Osteoblast (primary cell): Measurements from ENCODE around the gene TBC1D2B. TPM values are rescaled to one million over a fixed set of nuclear protein-coding genes. Genes with fewer than 3 reads are reported as not detected.

Experiments
- DNase-seq: peaks from one replicate; pipeline ENCODE4 v3.0.0; 2011; ENCODE audit warnings: low spot score, mixed read lengths; ENCODE audit not compliant: insufficient read length; ENCODE audit errors: missing footprints
- H2AFZ ChIP-seq: 2 replicates; pipeline ENCODE4 v1.6.0; 2011; ENCODE audit warnings: mild to moderate bottlenecking, low read length
- H3K27ac ChIP-seq: 2 replicates; pipeline ENCODE4 v1.5.1; 2011; ENCODE audit warnings: mild to moderate bottlenecking, low read depth, low read length, moderate library complexity
- H3K27me3 ChIP-seq: 2 replicates; pipeline ENCODE4 v1.6.0; 2012; ENCODE audit warnings: mild to moderate bottlenecking, control low read depth, inconsistent platforms, low read length, moderate library complexity; ENCODE audit not compliant: insufficient read depth
- H3K36me3 ChIP-seq: 2 replicates; pipeline ENCODE4 v1.5.1; 2011; ENCODE audit warnings: mild to moderate bottlenecking, low read length, control low read depth, moderate library complexity; ENCODE audit not compliant: insufficient read depth
- H3K4me1 ChIP-seq: 2 replicates; pipeline ENCODE4 v1.5.1; 2011; ENCODE audit warnings: mild to moderate bottlenecking, low read length, control low read depth, moderate library complexity; ENCODE audit not compliant: insufficient read depth
- H3K4me2 ChIP-seq: 2 replicates; pipeline ENCODE4 v1.6.0; 2011; ENCODE audit warnings: mild to moderate bottlenecking, low read length; ENCODE audit not compliant: insufficient read depth
- H3K4me3 ChIP-seq: fragments of 200-600 bp; sonication (generic); 3 replicates; pipeline ENCODE4 v1.5.1; 2012; ENCODE audit warnings: mild to moderate bottlenecking, low read length, inconsistent platforms; ENCODE audit not compliant: insufficient read depth
- H3K79me2 ChIP-seq: 2 replicates; pipeline ENCODE4 v1.6.0; 2012; ENCODE audit warnings: mild to moderate bottlenecking, low read length, control low read depth, inconsistent platforms; ENCODE audit not compliant: insufficient read depth
- H3K9me3 ChIP-seq: 2 replicates; pipeline ENCODE4 v1.5.1; 2011; ENCODE audit warnings: low read depth, low read length, control low read depth
- H4K20me1 ChIP-seq: 2 replicates; pipeline ENCODE4 v1.6.0; 2012; ENCODE audit warnings: mild to moderate bottlenecking, low read length, control low read depth; ENCODE audit not compliant: insufficient read depth
- total RNA-seq: library from RNA; depleted of rRNA; stranded (reverse); fragments of >200 nt; gene quantifications from 2 replicates; pipeline ENCODE4 v1.2.3, GENCODE V29; 2012
- TF ChIP-seq, protein P1 (sequence below): IDR thresholded peaks from 2 replicates; pipeline ENCODE4 v1.5.1; 2011; ENCODE audit warnings: mild to moderate bottlenecking, low read depth, low read length, moderate library complexity; ENCODE audit errors: extremely low read depth

The TBC1D2B gene
- total RNA-seq, 1 donor = 58.3 TPM

DNA sequence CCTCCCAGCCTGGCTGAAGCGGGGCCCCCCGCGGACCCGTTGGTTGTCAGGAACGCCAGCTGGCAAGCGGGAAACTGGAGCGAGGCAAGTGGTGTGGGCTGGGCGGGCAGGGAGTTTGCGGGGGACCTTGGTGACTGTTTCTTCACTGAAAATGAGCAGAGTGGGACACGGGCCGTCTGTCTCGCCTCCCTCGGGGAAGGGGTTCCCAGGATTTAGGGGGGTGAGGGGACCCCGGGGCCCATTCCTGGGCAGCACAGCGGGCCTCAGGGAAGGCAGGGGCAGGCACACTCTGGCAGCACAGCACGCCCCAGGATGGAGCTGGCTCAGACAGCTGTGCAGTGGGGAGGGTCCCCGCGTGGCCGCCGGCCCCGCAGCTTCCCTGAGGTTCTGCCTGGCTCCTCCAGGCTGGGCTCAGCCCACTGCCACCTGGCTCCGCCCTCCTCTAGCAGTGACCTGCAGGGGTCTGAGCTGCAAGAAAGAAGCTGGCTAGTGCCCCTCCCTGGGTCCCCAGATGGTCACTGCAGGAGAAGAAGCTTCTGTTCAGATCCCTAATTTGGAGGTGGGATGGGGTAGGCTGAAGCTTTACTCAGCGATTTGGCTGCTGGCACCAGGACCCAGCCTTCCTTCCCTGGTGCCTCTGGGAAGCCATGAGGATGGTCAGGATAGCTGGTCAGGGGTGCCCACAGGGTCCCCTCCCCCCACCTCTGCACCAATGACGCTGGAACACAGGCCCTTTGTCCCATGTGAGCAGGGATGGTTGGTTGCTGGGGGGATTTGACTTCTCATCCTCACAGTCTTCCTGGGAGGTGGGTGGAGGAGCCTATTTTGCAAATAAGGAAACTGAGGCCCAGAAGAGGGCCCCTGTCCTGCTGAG, 90.4 kb downstream of the TBC1D2B start:
- Histone ChIP-seq H3K27ac (no peak overlapping the region), H3K4me1 (peaks cover 7% of the 10 kb centered on the region)

GRCh38 chr15:77985931-77986480, 91.5 kb downstream of the TBC1D2B start:
- Histone ChIP-seq H3K27me3 (peaks cover 6% of the 10 kb centered on the region), H3K4me2 (no peak overlapping the region), H3K79me2 (no peaks in the 10 kb centered on the region), H3K9me3 (no peaks in the 10 kb centered on the region), H3K4me3 (no peak overlapping the region), H3K36me3 (no peaks in the 10 kb centered on the region), H3K4me1 (no peaks in the 10 kb centered on the region), H4K20me1 (no peaks in the 10 kb centered on the region), H3K27ac (no peak overlapping the region), H2AFZ (no peak overlapping the region)
- TF ChIP-seq, protein P1, sequence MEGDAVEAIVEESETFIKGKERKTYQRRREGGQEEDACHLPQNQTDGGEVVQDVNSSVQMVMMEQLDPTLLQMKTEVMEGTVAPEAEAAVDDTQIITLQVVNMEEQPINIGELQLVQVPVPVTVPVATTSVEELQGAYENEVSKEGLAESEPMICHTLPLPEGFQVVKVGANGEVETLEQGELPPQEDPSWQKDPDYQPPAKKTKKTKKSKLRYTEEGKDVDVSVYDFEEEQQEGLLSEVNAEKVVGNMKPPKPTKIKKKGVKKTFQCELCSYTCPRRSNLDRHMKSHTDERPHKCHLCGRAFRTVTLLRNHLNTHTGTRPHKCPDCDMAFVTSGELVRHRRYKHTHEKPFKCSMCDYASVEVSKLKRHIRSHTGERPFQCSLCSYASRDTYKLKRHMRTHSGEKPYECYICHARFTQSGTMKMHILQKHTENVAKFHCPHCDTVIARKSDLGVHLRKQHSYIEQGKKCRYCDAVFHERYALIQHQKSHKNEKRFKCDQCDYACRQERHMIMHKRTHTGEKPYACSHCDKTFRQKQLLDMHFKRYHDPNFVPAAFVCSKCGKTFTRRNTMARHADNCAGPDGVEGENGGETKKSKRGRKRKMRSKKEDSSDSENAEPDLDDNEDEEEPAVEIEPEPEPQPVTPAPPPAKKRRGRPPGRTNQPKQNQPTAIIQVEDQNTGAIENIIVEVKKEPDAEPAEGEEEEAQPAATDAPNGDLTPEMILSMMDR = no peak
- no peak for DNase-seq

More for the DNA sequence above, 90.4 kb downstream of the TBC1D2B start:
- Histone ChIP-seq H3K9me3 (no peaks in the 10 kb centered on the region), H3K27me3 (peaks cover 6% of the 10 kb centered on the region), H4K20me1 (no peaks in the 10 kb centered on the region), H2AFZ (no peak overlapping the region), H3K4me2 (no peak overlapping the region), H3K79me2 (no peaks in the 10 kb centered on the region), H3K36me3 (no peaks in the 10 kb centered on the region), H3K4me3 (no peak overlapping the region)
- DNase-seq = peak; percentile 55
- TF ChIP-seq, protein P1 = no peak

GRCh38 chr15:77985031-77985930, 92.2 kb downstream of the TBC1D2B start:
- H2AFZ ChIP-seq = no peak overlapping the region
- no peak overlapping the region for H3K27ac ChIP-seq
- peaks cover 6% of the 10 kb centered on the region for H3K27me3 ChIP-seq
- TF ChIP-seq, protein P1 = no peak
- H3K9me3 ChIP-seq = no peaks in the 10 kb centered on the region
- no peak overlapping the region for H3K4me3 ChIP-seq
- no peaks in the 10 kb centered on the region for H3K36me3 ChIP-seq
- H4K20me1 ChIP-seq = no peaks in the 10 kb centered on the region
- H3K79me2 ChIP-seq = no peaks in the 10 kb centered on the region
- no peaks in the 10 kb centered on the region for H3K4me1 ChIP-seq
- H3K4me2 ChIP-seq = no peak overlapping the region
- DNase-seq = no peak
